Loucy (cell line): ENCODE results near the gene DNAJC1.
A peak's percentile ranks its signal among the peaks of the same experiment; 100 is the strongest.

Source experiments
- H2AFZ ChIP-seq: fragments of 200-600 bp; sonication (generic); 2 replicates; pipeline ENCODE4 v1.6.0; 2016; ENCODE audit warnings: antibody characterized with exemption, mild to moderate bottlenecking, low read length, moderate library complexity
- H3F3A ChIP-seq: fragments of 200-600 bp; 2 replicates; pipeline ENCODE4 v1.6.0; 2016; ENCODE audit warnings: antibody characterized with exemption, low read depth, mild to moderate bottlenecking
- H3K27me3 ChIP-seq: fragments of 200-600 bp; sonication (generic); 2 replicates; pipeline ENCODE4 v1.6.1; 2014; ENCODE audit warnings: low read length, mild to moderate bottlenecking; ENCODE audit not compliant: insufficient read depth, poor library complexity, severe bottlenecking
- H3K36me3 ChIP-seq: fragments of 200-600 bp; sonication (generic); 2 replicates; pipeline ENCODE4 v1.6.1; 2016; ENCODE audit warnings: low read length; ENCODE audit not compliant: insufficient read depth
- H3K4me1 ChIP-seq: fragments of 200-600 bp; sonication (generic); 2 replicates; pipeline ENCODE4 v1.5.1; 2014; ENCODE audit warnings: low read length, mild to moderate bottlenecking; ENCODE audit not compliant: insufficient read depth, poor library complexity, severe bottlenecking
- H3K4me2 ChIP-seq: fragments of 200-600 bp; sonication (generic); 2 replicates; pipeline ENCODE4 v1.6.0; 2014; ENCODE audit warnings: antibody characterized with exemption, low read length, low read depth, mild to moderate bottlenecking; ENCODE audit not compliant: poor library complexity, severe bottlenecking
- H3K4me3 ChIP-seq: fragments of 200-600 bp; sonication (generic); 2 replicates; pipeline ENCODE4 v1.5.1; 2014; ENCODE audit warnings: low read length, mild to moderate bottlenecking, mixed read lengths; ENCODE audit not compliant: poor library complexity, severe bottlenecking
- H3K79me2 ChIP-seq: fragments of 200-600 bp; sonication (generic); 2 replicates; pipeline ENCODE4 v1.6.1; 2014; ENCODE audit warnings: low read length; ENCODE audit not compliant: insufficient read depth
- H3K9ac ChIP-seq: fragments of 200-600 bp; sonication (generic); 2 replicates; pipeline ENCODE4 v1.6.0; 2014; ENCODE audit warnings: mild to moderate bottlenecking, low read depth, low read length, moderate library complexity; ENCODE audit not compliant: poor library complexity, severe bottlenecking
- H3K9me2 ChIP-seq: fragments of 200-600 bp; sonication (generic); replicated peaks from 2 replicates; pipeline ENCODE4 v1.6.1; 2016; ENCODE audit warnings: low read depth, low read length, mixed read lengths
- H3K9me3 ChIP-seq: fragments of 200-600 bp; sonication (generic); 2 replicates; pipeline ENCODE4 v1.6.1; 2014; ENCODE audit warnings: mild to moderate bottlenecking, antibody characterized with exemption, low read length, low read depth; ENCODE audit not compliant: insufficient read depth
- H4K20me1 ChIP-seq: fragments of 200-600 bp; sonication (generic); 2 replicates; pipeline ENCODE4 v1.6.0; 2014; ENCODE audit warnings: antibody characterized with exemption, low read length, mild to moderate bottlenecking; ENCODE audit not compliant: insufficient read depth, poor library complexity, severe bottlenecking
- EZH2phosphoT487 ChIP-seq: fragments of 200-600 bp; IDR thresholded peaks from 2 replicates; pipeline ENCODE4 v1.6.1; 2018; ENCODE audit warnings: antibody characterized with exemption, mild to moderate bottlenecking, moderate library complexity, borderline replicate concordance
- TF ChIP-seq, protein P1 (sequence below): fragments of 200-600 bp; sonication (generic); conservative IDR thresholded peaks from 2 replicates; pipeline ENCODE4 v1.5.1; 2014; ENCODE audit warnings: mild to moderate bottlenecking, antibody characterized with exemption, low read length

The DNAJC1 gene

DNA sequence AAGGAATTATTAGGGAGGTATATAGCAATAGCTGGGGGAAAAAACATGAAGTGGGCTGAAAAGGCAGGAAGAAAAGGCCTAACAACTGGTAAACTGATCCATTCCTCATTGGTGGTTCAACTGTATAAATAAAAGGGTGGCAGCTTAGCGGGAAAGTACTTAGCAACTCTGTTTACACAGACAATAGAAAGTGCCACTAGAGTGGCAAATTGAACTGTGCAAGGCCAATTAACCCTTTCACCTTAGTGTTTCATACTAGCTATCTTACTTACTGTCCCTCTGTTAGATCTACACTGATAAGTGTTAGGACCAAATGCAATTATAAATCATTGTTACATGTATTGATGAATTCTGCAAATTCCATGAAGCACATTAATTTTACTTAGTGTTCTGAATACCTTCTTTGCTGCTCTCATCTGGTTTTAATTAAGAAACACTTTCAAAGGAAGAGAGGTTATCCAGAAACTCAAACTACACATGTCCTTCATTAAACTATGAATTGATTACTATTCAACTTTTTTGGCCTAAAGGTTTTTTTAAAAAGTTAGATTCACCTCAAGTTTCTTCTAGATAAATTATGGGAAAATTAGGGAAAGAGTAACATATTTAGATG, 28.0 kb downstream of the DNAJC1 start:
- Histone ChIP-seq H3K79me2 (peaks cover 98% of the 10 kb centered on the region), H4K20me1 (peaks cover 47% of the 10 kb centered on the region), H3K36me3 (no peaks in the 10 kb centered on the region)

DNA sequence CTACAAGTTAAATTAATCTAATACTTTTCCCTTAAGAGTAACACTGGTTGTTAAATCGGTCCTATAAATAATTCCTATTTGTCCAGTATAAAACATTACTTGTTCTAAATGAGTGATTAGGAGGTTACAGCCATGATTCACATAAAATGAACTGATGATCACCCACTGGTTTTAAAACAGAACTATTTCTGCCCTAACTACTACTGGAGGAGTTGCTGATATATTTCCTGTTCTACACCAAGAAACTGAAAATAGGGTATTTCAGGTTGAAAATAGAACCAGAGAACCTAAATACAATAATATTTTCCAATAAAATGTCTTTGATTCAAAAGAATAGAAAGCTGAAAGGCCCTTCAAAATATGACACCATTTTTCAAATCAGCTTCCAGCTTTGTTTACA, 30.9 kb downstream of the DNAJC1 start:
- peak overlapping the region; percentile 13 for H3K9ac ChIP-seq

More for the DNA sequence above, 28.0 kb downstream of the DNAJC1 start:
- H3F3A ChIP-seq: no peaks in the 10 kb centered on the region
- no peak overlapping the region for H3K9ac ChIP-seq
- TF ChIP-seq, protein P1, sequence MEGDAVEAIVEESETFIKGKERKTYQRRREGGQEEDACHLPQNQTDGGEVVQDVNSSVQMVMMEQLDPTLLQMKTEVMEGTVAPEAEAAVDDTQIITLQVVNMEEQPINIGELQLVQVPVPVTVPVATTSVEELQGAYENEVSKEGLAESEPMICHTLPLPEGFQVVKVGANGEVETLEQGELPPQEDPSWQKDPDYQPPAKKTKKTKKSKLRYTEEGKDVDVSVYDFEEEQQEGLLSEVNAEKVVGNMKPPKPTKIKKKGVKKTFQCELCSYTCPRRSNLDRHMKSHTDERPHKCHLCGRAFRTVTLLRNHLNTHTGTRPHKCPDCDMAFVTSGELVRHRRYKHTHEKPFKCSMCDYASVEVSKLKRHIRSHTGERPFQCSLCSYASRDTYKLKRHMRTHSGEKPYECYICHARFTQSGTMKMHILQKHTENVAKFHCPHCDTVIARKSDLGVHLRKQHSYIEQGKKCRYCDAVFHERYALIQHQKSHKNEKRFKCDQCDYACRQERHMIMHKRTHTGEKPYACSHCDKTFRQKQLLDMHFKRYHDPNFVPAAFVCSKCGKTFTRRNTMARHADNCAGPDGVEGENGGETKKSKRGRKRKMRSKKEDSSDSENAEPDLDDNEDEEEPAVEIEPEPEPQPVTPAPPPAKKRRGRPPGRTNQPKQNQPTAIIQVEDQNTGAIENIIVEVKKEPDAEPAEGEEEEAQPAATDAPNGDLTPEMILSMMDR: no peak
- TF ChIP-seq EZH2phosphoT487: no peak
- peaks cover 49% of the 10 kb centered on the region for H3K4me1 ChIP-seq
- H3K4me2 ChIP-seq: no peak overlapping the region
- H3K4me3 ChIP-seq: no peak overlapping the region
- H3K9me3 ChIP-seq: no peaks in the 10 kb centered on the region
- no peak overlapping the region for H2AFZ ChIP-seq
- no peaks in the 10 kb centered on the region for H3K27me3 ChIP-seq
- H3K9me2 ChIP-seq: no peaks in the 10 kb centered on the region

DNA sequence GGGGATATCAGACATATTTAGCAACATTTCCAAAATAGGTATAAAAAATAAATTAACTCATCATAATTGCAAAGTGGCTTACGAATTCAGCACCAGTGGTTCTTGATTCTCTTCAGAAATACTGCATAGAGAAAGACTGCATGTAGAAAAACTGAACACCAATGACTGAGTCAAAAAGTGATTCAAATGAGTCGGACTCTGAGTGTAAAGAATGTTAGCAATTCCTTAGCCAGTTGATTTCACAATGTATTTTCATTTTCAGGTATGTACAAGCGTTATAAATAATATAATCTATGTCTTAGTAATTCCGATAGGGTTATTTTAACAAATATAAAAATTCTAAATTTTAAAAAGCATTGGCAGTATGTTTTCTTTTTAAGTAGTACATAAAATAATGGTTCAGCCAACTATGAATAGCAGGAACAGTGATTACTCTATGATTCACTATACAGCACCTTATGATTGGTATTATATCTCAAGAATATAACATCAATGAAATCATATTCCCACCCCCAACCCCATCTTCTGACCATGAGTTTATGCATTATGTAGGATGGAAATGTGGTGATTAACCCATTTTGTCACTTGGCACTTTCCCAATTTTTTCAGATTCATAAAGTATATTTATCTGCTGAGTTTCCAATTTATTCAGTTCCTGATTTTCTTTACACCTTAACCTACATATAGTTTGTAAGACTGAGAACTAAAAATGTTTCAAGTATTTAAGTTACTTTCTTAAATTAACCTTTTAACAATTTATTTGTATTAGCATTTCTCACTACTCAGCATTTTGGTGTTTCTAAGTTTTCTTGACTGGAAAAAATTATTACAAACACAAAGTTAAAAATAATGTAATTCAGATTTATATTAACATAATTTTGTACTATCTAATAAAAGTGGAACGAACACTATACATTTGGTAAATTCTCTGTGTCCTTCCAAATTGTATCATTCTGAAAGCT, 33.9 kb downstream of the DNAJC1 start:
- no peaks in the 10 kb centered on the region; the same call in 1 of the 2 replicates for H3K36me3 ChIP-seq
- H3K4me2 ChIP-seq: no peak overlapping the region
- H3K9ac ChIP-seq: no peak overlapping the region
- H4K20me1 ChIP-seq: peaks cover 19% of the 10 kb centered on the region
- H2AFZ ChIP-seq: no peak overlapping the region
- no peaks in the 10 kb centered on the region for H3K9me2 ChIP-seq
- TF ChIP-seq EZH2phosphoT487: no peak
- TF ChIP-seq, protein P1: no peak
- H3K79me2 ChIP-seq: peaks cover 96% of the 10 kb centered on the region
- H3K27me3 ChIP-seq: no peaks in the 10 kb centered on the region
- peaks cover 3% of the 10 kb centered on the region; the same call in 1 of the 2 replicates for H3K9me3 ChIP-seq
- H3K4me3 ChIP-seq: no peak overlapping the region
- no peaks in the 10 kb centered on the region for H3F3A ChIP-seq
- H3K4me1 ChIP-seq: peaks cover 23% of the 10 kb centered on the region

More for the DNA sequence above, 30.9 kb downstream of the DNAJC1 start:
- Histone ChIP-seq H3K36me3 (no peaks in the 10 kb centered on the region), H3K79me2 (peaks cover 97% of the 10 kb centered on the region), H3K4me2 (peak overlapping the region; percentile 55), H3K27me3 (no peaks in the 10 kb centered on the region), H2AFZ (no peak overlapping the region), H3K9me2 (no peaks in the 10 kb centered on the region), H3K4me3 (peak overlapping the region; percentile 27), H3F3A (no peaks in the 10 kb centered on the region), H4K20me1 (peaks cover 33% of the 10 kb centered on the region), H3K9me3 (no peaks in the 10 kb centered on the region), H3K4me1 (peaks cover 36% of the 10 kb centered on the region)
- no peak for TF ChIP-seq EZH2phosphoT487
- TF ChIP-seq, protein P1: no peak
